ENCODE results near the gene SMURF2. TPM values are rescaled to one million over a fixed set of nuclear protein-coding genes. Genes with fewer than 3 reads are reported as not detected.
A peak's percentile ranks its signal among the peaks of the same experiment; 100 is the strongest.

The SMURF2 gene
- total RNA-seq, 1 donor from 2014 or later, result 36.6 TPM

GRCh38 chr17:64504769-64505339 is 157.3 kb downstream of the SMURF2 start:
- no peak for DNase-seq (ENCODE audit: low spot score)

DNA sequence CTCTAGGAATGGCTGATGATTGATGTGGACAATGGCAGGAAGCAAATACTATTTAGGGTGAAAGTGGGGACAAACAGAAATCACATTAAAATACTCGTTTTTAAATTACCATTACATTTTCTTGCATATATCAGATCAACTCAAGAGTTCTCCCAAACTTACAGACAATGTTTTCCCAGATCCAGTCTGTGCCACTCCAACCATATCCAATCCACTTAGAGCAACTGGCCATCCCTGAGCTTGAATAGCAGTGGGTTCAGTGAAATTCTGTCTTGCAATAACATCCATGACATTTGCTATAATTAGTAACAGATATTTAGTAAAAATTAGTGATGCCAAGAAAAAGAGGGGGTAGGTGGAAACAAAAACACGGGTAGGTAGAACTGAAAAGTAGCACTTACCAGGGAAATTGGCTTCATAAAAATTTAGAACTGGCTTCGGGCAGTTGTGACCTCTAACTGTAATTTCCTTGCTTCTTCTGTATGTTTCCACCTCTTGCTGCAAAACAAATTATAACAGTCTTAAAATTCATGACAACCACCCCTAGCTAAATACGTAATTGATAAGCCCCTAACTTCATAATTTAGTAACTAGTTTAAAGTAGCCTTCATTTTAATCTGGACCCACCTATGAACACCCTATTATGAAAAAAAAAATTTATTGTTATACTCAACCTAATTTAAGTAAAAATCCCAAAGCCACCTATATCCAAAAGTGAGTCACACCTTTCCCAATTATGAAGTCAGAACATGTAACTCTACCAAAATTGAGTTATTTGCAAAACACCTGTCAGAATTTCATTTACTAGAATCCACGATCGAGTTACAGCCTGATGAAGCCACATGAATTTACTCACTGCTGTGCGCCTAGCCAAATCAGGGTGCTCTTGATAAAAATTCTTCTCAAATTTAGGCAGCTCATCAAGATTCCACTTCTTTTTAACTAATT is 158.0 kb downstream of the SMURF2 start:
- DNase-seq (ENCODE audit: low spot score), result no peak

DNA sequence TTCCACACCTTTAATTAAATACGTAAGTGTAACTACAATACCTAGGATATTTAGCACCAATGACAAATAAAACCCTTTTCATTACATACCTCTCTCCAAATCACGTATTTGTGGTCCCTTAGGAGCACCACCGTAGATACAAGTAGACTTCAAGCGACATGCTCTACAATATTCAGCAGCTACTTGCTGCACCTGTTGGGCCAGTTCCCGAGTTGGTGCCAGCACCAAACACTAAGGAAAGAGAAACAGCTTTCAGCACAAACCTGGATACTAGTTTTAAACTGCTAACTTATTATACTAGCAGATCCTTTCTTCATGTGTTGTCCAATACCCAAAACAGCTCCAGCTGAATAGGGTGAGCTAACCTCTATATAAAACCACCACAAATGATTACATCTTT is 158.8 kb downstream of the SMURF2 start:
- no peak for DNase-seq (ENCODE audit: low spot score)

GRCh38 chr17:64502809-64503208 is 159.3 kb downstream of the SMURF2 start:
- no peak for DNase-seq (ENCODE audit: low spot score)

DNA sequence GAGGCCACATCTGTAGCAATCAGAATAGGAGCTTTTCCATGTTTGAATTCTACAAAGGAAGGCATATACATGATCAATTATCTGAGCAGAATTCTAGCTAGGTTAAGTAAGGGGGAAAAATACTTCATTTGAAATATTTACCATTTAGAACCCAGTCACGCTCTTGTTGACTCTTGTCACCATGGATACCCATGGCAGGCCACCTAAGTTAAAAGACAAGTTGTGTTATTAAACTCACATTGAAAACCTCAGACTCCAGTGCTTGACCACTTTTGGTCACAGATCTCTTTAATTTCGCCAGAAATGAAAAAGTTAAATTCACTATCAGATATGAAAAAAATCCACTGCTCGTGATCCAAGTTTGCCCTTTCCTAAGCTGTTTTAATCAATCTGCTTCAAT is 160.1 kb downstream of the SMURF2 start:
- no peak for DNase-seq (ENCODE audit: low spot score)

- no peak for DNase-seq (ENCODE audit: low spot score)
Measured at GRCh38 chr17:64500862-64501765, 161.0 kb downstream of the SMURF2 start.

- DNase-seq (ENCODE audit: low spot score), result no peak
Measured at GRCh38 chr17:64500487-64500859, 161.6 kb downstream of the SMURF2 start.

DNA sequence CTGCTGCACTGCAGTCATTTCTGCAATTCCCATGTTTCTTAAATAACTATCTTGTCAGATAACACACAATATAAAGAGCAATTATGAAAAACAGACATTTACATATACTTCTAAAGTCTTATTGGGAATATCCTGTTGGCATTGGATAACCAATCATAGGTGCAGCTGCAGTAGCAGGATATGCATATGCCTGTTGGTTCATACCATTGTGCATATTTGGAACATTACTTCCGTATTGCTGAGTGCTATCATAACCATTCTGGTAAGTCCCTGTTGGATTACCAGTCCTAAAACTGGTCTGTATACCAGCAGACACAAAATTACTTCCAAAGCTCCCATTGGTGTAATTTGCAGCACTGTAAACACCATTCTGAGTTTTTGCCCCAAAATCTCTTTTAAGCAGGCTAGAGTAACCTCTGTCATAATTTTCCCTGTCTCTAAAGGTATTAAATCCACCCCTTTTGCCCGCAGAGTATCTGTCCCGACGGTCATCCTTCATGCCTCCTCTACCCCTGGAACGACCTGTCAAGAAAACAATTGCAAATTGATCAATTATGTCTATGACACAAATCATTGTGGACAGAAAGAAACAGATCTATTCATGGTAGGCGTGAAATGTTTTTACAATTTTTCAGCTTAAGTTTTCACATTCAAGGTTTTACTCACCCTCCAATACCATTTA is 162.2 kb downstream of the SMURF2 start:
- no peak for DNase-seq (ENCODE audit: low spot score)

DNA sequence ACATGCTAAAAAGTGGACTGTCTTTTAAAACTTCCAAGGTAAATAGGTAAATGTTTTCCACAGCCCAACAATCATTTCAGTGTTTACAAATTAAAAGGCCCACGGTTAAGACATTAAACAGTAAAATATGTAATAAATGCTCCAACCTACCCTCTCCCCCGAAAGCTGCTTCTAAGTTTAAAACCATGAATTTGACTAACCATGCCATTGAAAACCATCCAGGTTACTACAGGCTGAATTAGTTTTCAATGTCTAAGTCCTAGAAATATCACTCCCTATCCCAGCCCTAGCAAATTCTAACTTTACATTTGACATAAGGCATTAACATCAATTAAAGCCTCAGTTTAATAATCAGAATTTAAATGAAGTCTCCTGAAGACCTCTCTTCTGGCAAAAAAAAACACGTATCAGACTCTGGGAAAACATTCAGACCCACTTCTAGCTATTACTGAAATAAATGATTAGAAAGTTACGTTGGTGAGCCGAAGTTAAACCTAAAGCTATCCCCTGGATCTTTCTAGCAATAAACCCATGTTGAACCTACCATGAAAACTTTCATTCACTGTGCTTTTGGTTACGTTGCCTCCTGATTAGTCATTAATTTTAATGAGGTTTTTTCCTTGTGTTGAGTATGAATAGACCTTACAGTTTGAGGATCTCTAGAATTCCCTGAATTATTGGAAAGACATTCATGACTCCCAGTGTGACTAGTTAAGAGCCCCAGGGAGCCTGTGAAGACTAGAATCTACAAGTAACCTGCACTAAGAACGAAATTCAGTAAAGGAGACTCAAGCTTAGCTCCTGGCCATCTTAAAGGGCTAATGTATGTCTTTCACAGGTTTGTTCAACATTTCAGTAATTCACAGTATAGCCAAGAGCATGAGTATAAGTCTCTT is 163.6 kb downstream of the SMURF2 start:
- no peak for DNase-seq (ENCODE audit: low spot score)

GRCh38 chr17:64497565-64498035 is 164.5 kb downstream of the SMURF2 start:
- no peak for DNase-seq (ENCODE audit: low spot score)

DNA sequence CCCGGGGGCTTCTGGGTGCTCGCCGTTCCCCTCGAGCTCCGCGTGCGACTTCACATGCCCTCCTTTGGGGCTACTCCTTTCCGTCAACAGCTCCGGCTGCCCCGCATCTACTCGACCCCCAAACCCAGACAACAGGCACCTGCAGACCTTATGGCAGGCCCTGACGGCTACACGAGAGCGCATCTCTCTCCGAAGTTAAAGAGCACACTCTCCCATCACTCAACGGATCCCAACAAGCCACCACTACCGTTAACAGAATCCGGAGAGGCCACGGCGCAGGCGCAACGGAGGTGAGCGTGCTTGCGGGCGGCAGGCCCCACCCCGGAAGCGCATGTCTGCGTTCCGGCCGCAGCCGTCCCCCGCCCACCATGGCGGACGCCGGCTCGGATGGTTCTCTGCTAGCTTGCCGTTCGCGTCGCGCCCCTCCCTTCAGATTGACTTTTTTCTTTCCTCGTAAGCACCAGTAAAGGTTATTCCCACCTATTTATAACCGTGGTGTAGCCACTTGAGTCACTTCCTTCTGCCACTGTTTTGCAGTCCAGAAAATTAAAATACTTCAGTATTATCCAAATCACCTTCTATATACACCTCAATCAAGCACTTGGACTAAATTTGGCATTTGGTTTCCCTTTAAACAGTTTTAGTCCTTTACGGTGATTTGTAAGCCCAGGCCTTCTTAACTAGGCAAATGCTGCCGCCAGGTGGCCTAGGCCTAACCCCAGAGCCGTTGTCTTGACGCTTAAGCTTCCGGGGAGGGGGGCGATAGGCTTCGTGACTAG is 165.1 kb downstream of the SMURF2 start, which contains the start of gene POLG2:
Gene POLG2, minus strand, starts transcription at position 269 of the 779 bp plus-strand sequence. Its CDS starts 86 bp downstream, at position 183.
- peak; percentile 95 for DNase-seq (ENCODE audit: low spot score)

GRCh38 chr17:64496348-64496785 is 165.7 kb downstream of the SMURF2 start:
- DNase-seq (ENCODE audit: low spot score), result no peak

Other genes with a start within 250 kb of the SMURF2 start
- 9.9 TPM for gene MILR1, start 213.2 kb downstream of the SMURF2 start, total RNA-seq (ENCODE audit: insufficient read depth, low replicate concordance)
- 9.6 TPM for gene POLG2, start 165.3 kb downstream of the SMURF2 start, total RNA-seq (ENCODE audit: insufficient read depth, low replicate concordance)
- gene DDX5, start 156.0 kb downstream of the SMURF2 start, total RNA-seq (ENCODE audit: insufficient read depth, low replicate concordance), result 526 TPM
- 40.4 TPM for gene CEP95, start 155.3 kb downstream of the SMURF2 start, total RNA-seq (ENCODE audit: insufficient read depth, low replicate concordance)

Measured in umbilical cord (tissue), 2 donors.